Large intestine (tissue), 3 donors: ENCODE measurements around the gene PEX26. TPM values are rescaled to one million over a fixed set of nuclear protein-coding genes. Genes with fewer than 3 reads are reported as not detected.
"Not testable (repeated sequence)": the region's sequence is repeated elsewhere in the genome, so short reads cannot be mapped to it uniquely, and the experiment has no call there.

Experiments
- DNase-seq, 2 donors: peaks; one replicate each; pipeline versions ENCODE4 v3.0.0 to v3.0.0-alpha.2; 2013
- H3K27ac ChIP-seq: one replicate; pipeline ENCODE4 v1.5.1; 2013; ENCODE audit warnings: low read length
- H3K27me3 ChIP-seq: 2 replicates; pipeline ENCODE4 v1.6.1; 2013; ENCODE audit warnings: low read length; ENCODE audit not compliant: control insufficient read depth, insufficient read depth
- H3K36me3 ChIP-seq: 2 replicates; pipeline ENCODE4 v1.6.1; 2013; ENCODE audit warnings: low read length; ENCODE audit not compliant: control insufficient read depth, insufficient read depth
- H3K4me1 ChIP-seq: one replicate; pipeline ENCODE4 v1.6.1; 2013; ENCODE audit warnings: low read length; ENCODE audit not compliant: control insufficient read depth, insufficient read depth
- H3K4me3 ChIP-seq: one replicate; pipeline ENCODE4 v1.5.1; 2013; ENCODE audit warnings: low read length
- H3K9me3 ChIP-seq: one replicate; pipeline ENCODE4 v1.6.1; 2013; ENCODE audit warnings: mild to moderate bottlenecking, low read depth, low read length, moderate library complexity; ENCODE audit not compliant: control insufficient read depth
- WGBS: methylation state at CpG from one replicate; pipeline ENCODE4 v1.1.5; 2013; ENCODE audit warnings: low lambda C conversion rate; ENCODE audit not compliant: insufficient coverage; 5-methylcytosine and 5-hydroxymethylcytosine counted together
- polyA plus RNA-seq: library from polyadenylated mRNA; unstranded; fragments of 120-200 nt; gene quantifications from one replicate; pipeline ENCODE4 v1.2.1, GENCODE V29; 2013

The PEX26 gene
- polyA plus RNA-seq, 1 donor, result 32.7 TPM

- H3K27me3 ChIP-seq, result not testable (repeated sequence)
Measured at GRCh38 chr22:18141004-18141403, 63.2 kb downstream of the PEX26 start.

DNA sequence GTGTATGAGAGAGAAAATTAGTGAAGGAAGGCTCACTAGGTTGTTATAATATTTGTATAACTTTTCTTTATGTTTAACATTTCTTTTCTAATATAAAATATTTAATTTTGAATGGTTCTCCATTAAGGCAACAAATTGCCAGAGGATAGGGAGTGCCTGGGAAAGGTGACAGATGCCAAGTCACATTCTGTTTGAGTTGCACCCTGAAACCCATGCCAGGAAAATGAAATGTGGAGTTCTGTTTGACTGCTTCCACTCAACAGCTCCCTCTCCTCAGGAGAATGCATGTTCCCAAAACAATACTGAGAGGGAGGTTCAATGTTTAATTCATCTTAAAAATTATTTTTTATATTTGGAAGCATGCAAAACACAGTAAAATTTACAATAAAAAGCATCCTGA is 66.3 kb downstream of the PEX26 start:
- no peaks in the 10 kb centered on the region for H3K27me3 ChIP-seq
- DNase-seq, result no peak
- no peaks in the 10 kb centered on the region for H3K36me3 ChIP-seq
- no peak overlapping the region for H3K4me3 ChIP-seq
- peaks cover 11% of the 10 kb centered on the region for H3K4me1 ChIP-seq
- no peaks in the 10 kb centered on the region for H3K9me3 ChIP-seq
- no peak overlapping the region for H3K27ac ChIP-seq

More at GRCh38 chr22:18141004-18141403, 63.2 kb downstream of the PEX26 start:
- H3K36me3 ChIP-seq, H3K9me3 ChIP-seq, H3K4me3 ChIP-seq, H3K27ac ChIP-seq, H3K4me1 ChIP-seq, DNase-seq: not testable (repeated sequence)
- no CpG with 5 or more reads among the region's 6 CpGs for WGBS

GRCh38 chr22:18145676-18146388 is 68.0 kb downstream of the PEX26 start:
- Histone ChIP-seq H3K27me3 (no peaks in the 10 kb centered on the region), H3K36me3 (no peaks in the 10 kb centered on the region), H3K9me3 (no peaks in the 10 kb centered on the region), H3K4me3 (no peak overlapping the region), H3K4me1 (peaks cover 14% of the 10 kb centered on the region), H3K27ac (no peak overlapping the region)
- DNase-seq, result peak in 1 of 2 donors; percentile 26
- WGBS, result 80% methylated on average over 2 of the region's 23 CpGs

- no peak for DNase-seq
- H3K9me3 ChIP-seq, result no peaks in the 10 kb centered on the region
- 52% methylated on average over 2 of the region's 3 CpGs for WGBS
- no peak overlapping the region for H3K27ac ChIP-seq
- no peaks in the 10 kb centered on the region for H3K27me3 ChIP-seq
- peaks cover 14% of the 10 kb centered on the region for H3K4me1 ChIP-seq
- H3K4me3 ChIP-seq, result no peak overlapping the region
- no peaks in the 10 kb centered on the region for H3K36me3 ChIP-seq
Measured at GRCh38 chr22:18146389-18146753, 68.6 kb downstream of the PEX26 start.

DNA sequence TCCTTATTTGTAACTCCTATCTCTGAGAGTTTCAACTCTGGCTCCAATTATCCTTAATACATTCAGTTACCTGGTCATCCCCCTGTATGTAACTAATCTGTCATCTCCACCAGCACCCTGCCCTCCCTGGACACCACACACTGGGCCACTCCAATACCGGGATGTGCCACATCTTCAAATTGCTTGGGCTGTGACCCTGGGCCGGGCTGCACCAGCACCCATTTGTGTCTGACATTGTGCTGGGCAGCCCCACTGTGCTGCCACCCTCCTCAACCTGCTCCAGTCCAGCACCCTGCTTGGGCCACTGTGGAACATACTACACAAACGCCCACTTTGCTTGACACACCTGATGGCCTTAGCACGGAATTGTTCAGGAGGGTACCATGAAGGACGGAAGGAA is 70.0 kb downstream of the PEX26 start:
- no CpG with 5 or more reads among the region's 5 CpGs for WGBS

DNA sequence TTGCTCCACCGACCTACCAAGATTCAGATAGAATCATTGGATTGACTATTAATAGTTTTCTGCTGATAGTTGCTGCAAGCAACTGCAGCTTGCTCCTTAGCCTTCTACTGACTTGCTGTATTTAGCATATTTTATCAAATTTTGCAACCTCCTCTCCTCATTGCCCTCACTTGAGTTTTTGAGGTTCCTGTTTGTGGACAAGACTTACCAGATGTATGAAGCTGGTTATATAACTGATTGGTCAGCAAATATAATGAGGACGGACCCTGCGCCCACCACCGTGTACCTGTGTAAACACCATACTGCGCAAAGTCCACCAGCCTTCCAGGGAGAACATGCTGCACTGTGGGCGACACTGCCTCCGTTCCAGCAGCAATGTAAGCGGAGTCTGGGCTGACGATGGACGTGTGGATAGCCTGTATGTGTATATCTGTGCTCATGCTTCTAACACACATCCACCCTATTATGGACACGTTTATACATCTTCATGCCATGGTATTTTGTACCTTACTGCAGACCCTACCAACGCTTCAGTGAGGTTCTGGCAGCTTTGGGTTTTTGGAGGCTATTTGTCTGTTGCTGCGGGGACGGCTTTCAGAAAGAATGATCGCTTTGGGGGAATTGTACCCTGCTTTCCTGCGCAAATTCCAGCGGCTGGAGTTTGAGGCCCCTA is 70.6 kb downstream of the PEX26 start:
- Histone ChIP-seq H3K4me3 (no peak overlapping the region), H3K36me3 (no peaks in the 10 kb centered on the region), H3K27ac (no peak overlapping the region), H3K27me3 (no peaks in the 10 kb centered on the region), H3K4me1 (peaks cover 14% of the 10 kb centered on the region), H3K9me3 (no peaks in the 10 kb centered on the region)
- WGBS, result 87% methylated on average over 3 of the region's 17 CpGs
- peak in 1 of 2 donors; percentile 66 for DNase-seq

More for the DNA sequence above, 70.0 kb downstream of the PEX26 start:
- H3K9me3 ChIP-seq, result no peaks in the 10 kb centered on the region
- DNase-seq, result peak in 1 of 2 donors; percentile 7
- no peaks in the 10 kb centered on the region for H3K27me3 ChIP-seq
- H3K4me1 ChIP-seq, result peaks cover 14% of the 10 kb centered on the region
- H3K27ac ChIP-seq, result no peak overlapping the region
- no peaks in the 10 kb centered on the region for H3K36me3 ChIP-seq
- no peak overlapping the region for H3K4me3 ChIP-seq

DNA sequence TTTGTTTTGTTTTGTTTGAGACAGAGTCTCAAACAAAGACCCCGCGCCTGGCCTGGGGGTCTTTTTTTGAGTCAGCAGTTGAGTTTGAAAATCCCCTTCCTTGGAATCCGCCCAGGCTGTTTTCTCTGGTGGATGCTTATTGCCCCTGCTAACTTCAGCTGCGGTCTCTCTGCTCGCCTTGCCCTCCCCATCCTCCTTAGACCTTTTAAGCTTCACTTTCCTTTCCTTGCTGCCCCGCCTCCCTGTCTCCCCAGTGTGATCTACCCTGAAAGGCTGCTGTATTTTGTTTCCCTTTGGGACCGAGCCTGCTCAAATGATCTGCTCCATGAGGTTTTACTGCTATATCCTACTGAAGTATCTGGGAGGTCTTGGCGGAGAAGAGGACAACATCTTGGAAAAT is 74.7 kb downstream of the PEX26 start:
- H3K9me3 ChIP-seq, result no peaks in the 10 kb centered on the region
- no CpG with 5 or more reads among the region's 8 CpGs for WGBS
- peaks cover 13% of the 10 kb centered on the region for H3K4me1 ChIP-seq
- DNase-seq, result no peak
- no peak overlapping the region for H3K27ac ChIP-seq
- H3K36me3 ChIP-seq, result no peaks in the 10 kb centered on the region
- no peaks in the 10 kb centered on the region for H3K27me3 ChIP-seq
- H3K4me3 ChIP-seq, result no peak overlapping the region

DNA sequence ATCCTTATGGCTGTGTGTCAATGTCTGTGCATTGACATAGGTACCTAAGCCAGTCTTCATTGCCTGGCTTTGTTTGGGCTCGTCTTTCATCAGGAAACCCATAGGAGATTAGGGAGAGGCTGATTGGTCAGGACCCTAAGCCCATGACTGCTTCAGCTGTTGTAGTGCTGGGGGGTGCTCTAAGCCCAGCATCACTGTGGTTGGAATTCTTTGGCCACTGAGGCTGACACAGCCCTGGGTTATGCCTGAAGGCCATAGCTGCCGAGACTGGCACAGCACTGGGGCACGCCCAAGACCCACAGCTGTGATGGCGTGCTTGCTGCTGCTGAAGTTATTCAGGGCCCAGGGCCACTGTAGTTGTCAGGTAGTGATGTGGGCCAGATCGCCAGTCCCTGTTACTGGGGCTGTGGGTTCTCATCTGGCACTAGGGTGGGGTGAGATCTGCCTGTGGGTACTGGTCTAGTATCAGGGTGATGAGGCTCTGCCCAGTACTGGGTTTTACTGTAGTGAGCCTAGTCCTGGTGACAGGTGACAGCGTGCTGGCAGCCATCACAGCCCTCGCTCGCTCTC is 77.1 kb downstream of the PEX26 start:
- Histone ChIP-seq H3K4me3 (no peak overlapping the region), H3K27ac (no peak overlapping the region), H3K27me3 (no peaks in the 10 kb centered on the region), H3K9me3 (no peaks in the 10 kb centered on the region), H3K36me3 (no peaks in the 10 kb centered on the region), H3K4me1 (peaks cover 2% of the 10 kb centered on the region)
- WGBS, result no CpG with 5 or more reads among the region's 8 CpGs
- DNase-seq, result no peak

Other genes with a start within 250 kb of the PEX26 start
- gene MICAL3, start 53.4 kb upstream of the PEX26 start, polyA plus RNA-seq, result 36.1 TPM
- gene TUBA8, start 32.8 kb downstream of the PEX26 start, polyA plus RNA-seq, result 1.9 TPM
- gene USP18, start 72.2 kb downstream of the PEX26 start, polyA plus RNA-seq, result 3.8 TPM